Measurements from ENCODE around the gene NSMCE3. TPM values are rescaled to one million over a fixed set of nuclear protein-coding genes. Genes with fewer than 3 reads are reported as not detected.

Gene NSMCE3
- total and polyA plus RNA-seq, 9 of the 15 experiments (the other 6 are each of a cell fraction or from before 2014, with no cell fraction given), result 0.92 to 8.4 (median 5.4) TPM

DNA sequence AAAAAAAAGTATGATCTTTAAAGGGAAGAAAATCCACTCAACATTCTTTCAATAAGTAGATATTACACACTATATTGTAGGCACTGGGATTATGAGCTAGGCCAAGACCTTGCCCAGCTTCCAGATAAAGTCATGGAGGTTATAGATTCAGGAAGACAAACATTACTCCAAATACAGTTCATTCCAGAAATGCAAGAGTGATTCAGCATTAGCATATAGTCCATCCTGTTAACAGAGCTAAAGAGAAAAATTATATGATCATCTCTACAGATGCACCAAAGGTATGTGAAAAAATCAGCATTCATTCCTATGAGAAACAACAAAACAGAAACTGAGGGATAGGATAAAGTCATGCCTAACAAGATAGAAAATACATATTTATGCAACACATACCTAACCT is 42.1 kb upstream of the NSMCE3 start (continued):
- TF ChIP-seq, protein P1, sequence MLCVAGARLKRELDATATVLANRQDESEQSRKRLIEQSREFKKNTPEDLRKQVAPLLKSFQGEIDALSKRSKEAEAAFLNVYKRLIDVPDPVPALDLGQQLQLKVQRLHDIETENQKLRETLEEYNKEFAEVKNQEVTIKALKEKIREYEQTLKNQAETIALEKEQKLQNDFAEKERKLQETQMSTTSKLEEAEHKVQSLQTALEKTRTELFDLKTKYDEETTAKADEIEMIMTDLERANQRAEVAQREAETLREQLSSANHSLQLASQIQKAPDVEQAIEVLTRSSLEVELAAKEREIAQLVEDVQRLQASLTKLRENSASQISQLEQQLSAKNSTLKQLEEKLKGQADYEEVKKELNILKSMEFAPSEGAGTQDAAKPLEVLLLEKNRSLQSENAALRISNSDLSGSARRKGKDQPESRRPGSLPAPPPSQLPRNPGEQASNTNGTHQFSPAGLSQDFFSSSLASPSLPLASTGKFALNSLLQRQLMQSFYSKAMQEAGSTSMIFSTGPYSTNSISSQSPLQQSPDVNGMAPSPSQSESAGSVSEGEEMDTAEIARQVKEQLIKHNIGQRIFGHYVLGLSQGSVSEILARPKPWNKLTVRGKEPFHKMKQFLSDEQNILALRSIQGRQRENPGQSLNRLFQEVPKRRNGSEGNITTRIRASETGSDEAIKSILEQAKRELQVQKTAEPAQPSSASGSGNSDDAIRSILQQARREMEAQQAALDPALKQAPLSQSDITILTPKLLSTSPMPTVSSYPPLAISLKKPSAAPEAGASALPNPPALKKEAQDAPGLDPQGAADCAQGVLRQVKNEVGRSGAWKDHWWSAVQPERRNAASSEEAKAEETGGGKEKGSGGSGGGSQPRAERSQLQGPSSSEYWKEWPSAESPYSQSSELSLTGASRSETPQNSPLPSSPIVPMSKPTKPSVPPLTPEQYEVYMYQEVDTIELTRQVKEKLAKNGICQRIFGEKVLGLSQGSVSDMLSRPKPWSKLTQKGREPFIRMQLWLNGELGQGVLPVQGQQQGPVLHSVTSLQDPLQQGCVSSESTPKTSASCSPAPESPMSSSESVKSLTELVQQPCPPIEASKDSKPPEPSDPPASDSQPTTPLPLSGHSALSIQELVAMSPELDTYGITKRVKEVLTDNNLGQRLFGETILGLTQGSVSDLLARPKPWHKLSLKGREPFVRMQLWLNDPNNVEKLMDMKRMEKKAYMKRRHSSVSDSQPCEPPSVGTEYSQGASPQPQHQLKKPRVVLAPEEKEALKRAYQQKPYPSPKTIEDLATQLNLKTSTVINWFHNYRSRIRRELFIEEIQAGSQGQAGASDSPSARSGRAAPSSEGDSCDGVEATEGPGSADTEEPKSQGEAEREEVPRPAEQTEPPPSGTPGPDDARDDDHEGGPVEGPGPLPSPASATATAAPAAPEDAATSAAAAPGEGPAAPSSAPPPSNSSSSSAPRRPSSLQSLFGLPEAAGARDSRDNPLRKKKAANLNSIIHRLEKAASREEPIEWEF (CRISPR knock-in tag; IDR thresholded peaks at IDR 0.05), result no peak
- TF ChIP-seq, protein P2, sequence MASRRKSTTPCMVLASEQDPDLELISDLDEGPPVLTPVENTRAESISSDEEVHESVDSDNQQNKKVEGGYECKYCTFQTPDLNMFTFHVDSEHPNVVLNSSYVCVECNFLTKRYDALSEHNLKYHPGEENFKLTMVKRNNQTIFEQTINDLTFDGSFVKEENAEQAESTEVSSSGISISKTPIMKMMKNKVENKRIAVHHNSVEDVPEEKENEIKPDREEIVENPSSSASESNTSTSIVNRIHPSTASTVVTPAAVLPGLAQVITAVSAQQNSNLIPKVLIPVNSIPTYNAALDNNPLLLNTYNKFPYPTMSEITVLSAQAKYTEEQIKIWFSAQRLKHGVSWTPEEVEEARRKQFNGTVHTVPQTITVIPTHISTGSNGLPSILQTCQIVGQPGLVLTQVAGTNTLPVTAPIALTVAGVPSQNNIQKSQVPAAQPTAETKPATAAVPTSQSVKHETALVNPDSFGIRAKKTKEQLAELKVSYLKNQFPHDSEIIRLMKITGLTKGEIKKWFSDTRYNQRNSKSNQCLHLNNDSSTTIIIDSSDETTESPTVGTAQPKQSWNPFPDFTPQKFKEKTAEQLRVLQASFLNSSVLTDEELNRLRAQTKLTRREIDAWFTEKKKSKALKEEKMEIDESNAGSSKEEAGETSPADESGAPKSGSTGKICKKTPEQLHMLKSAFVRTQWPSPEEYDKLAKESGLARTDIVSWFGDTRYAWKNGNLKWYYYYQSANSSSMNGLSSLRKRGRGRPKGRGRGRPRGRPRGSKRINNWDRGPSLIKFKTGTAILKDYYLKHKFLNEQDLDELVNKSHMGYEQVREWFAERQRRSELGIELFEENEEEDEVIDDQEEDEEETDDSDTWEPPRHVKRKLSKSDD (conservative IDR thresholded peaks at IDR 0.05; ENCODE audit: low read length), result no peak
- TF ChIP-seq PTBP1 (IDR thresholded peaks at IDR 0.05; ENCODE audit: low read depth, low read length) (no peak), ZNF778 (CRISPR knock-in tag; IDR thresholded peaks at IDR 0.05) (no peak), NR2C2 (CRISPR knock-in tag; IDR thresholded peaks at IDR 0.05) (no peak), NR2C2 (tag; IDR thresholded peaks at IDR 0.05) (no peak), NELFE (IDR thresholded peaks at IDR 0.05; ENCODE audit: insufficient read depth, insufficient read length) (no peak), SP1 (CRISPR knock-in tag; IDR thresholded peaks at IDR 0.05) (no peak), MTA1 (IDR thresholded peaks at IDR 0.05; ENCODE audit: borderline replicate concordance) (no peak), PHF20 (IDR thresholded peaks at IDR 0.05; ENCODE audit: partially characterized antibody) (no peak), SMAD4 (CRISPR knock-in tag; conservative IDR thresholded peaks at IDR 0.05) (no peak)

All from K562 (cell line).